Fibroblast of the aortic adventitia (primary cell): Measurements from ENCODE around the gene IMMP2L. TPM values are rescaled to one million over a fixed set of nuclear protein-coding genes. Genes with fewer than 3 reads are reported as not detected.

Experiments used
- DNase-seq: peaks from one replicate; pipeline ENCODE4 v3.0.0-alpha.2; 2010; ENCODE audit warnings: low read depth
- H3K4me3 ChIP-seq: 2 replicates; pipeline ENCODE4 v1.5.1; 2011; ENCODE audit warnings: low read depth, mild to moderate bottlenecking, control low read depth, low read length, moderate library complexity
- CTCF ChIP-seq: IDR thresholded peaks from 2 replicates; pipeline ENCODE4 v1.5.1; 2011; ENCODE audit warnings: mild to moderate bottlenecking, low read length, control low read depth, inconsistent platforms; ENCODE audit not compliant: insufficient read depth
- total RNA-seq: library from RNA; depleted of rRNA; stranded (reverse); fragments of >200 nt; gene quantifications from 2 replicates; pipeline ENCODE4 v1.2.3, GENCODE V29; 2012; ENCODE audit warnings: low replicate concordance

Gene IMMP2L
- total RNA-seq, 1 donor: 9.9 TPM

GRCh38 chr7:111409714-111410422 lies 152.4 kb downstream of the IMMP2L start:
- no peak overlapping the region for H3K4me3 ChIP-seq
- TF ChIP-seq CTCF: no peak
- peak; percentile 68 for DNase-seq

DNA sequence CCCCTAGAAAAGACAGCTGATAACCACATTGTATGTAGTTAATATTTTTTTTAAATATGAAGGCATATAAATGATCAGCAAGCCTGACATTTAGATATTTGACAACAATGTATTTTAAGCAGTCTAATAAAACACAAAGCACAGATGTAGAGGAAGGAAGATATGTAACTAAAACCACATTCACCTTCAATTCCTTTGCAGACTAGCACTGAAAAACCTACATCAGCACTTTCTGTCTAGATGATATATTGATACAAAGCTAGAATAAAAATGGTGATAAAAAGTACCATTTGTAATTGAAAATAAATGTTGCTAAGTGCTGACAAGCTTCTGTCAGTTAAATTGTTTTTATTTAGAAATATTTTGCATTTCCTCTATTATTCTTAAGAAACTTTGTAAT lies 153.6 kb downstream of the IMMP2L start:
- H3K4me3 ChIP-seq: no peak overlapping the region
- DNase-seq: no peak
- no peak for TF ChIP-seq CTCF

- TF ChIP-seq CTCF: no peak
- no peak for DNase-seq
These were observed 155.0 kb downstream of the IMMP2L start for GRCh38 chr7:111407258-111407657.

GRCh38 chr7:111405621-111406020 lies 156.7 kb downstream of the IMMP2L start:
- no peak for DNase-seq
- no peak overlapping the region for H3K4me3 ChIP-seq
- no peak for TF ChIP-seq CTCF

More at GRCh38 chr7:111407258-111407657, 155.0 kb downstream of the IMMP2L start:
- H3K4me3 ChIP-seq: no peak overlapping the region

- TF ChIP-seq CTCF: no peak
- no peak for DNase-seq
- H3K4me3 ChIP-seq: no peak overlapping the region
These were observed 160.8 kb downstream of the IMMP2L start for GRCh38 chr7:111401516-111401915.

DNA sequence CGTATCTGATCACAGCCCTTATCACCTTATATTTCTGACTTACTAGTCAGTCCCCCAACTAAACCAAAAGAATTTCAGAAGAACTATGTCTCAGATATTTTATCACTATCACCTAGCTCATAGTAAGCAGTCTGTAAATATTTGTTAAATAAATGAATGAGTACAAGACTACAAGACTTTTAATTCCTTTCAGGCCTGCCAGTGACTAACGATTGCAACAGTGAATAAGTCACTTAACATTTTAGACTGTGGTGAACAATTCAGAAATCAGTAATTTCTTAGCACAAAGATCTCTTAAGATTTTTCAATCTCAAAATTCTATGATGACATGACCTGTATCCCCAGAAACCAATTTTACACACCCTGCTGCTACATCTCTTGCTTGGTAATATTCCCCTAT lies 162.2 kb downstream of the IMMP2L start:
- DNase-seq: no peak
- no peak overlapping the region for H3K4me3 ChIP-seq
- no peak for TF ChIP-seq CTCF

DNA sequence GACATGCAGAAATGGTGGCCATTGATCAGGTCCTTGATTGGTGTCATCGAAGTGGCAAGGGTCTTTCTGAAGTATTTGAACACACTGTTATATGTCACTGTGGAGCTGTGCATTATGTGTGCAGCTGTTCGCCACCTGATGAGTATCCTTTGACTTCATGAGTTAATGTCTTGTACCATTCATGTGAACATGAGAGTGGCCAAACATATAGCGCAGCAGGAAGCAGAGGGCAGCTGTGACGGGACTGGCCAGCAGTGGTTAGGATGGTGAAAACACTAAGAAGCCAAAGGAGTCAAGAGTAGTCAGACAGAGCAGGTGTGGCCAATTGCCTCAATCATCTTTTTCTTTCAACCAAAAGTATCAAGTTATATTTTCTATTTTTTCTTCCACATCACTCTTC lies 167.4 kb downstream of the IMMP2L start:
- no peak overlapping the region for H3K4me3 ChIP-seq
- DNase-seq: no peak
- TF ChIP-seq CTCF: no peak
